Fibroblast of mammary gland (primary cell): Measurements from ENCODE around the gene PTPA.

Experiments used
- DNase-seq: peaks from one replicate; pipeline ENCODE4 v3.0.0-alpha.2; 2010; ENCODE audit warnings: low read depth
- H3K4me3 ChIP-seq: 2 replicates; pipeline ENCODE4 v1.5.1; 2011; ENCODE audit warnings: low read depth, mild to moderate bottlenecking, low read length, moderate library complexity; ENCODE audit not compliant: control insufficient read depth
- TF ChIP-seq, protein P1 (sequence below): conservative IDR thresholded peaks from 2 replicates; pipeline ENCODE4 v1.5.1; 2011; ENCODE audit warnings: low read depth, low read length, inconsistent platforms; ENCODE audit not compliant: control insufficient read depth, insufficient read depth

Gene PTPA

DNA sequence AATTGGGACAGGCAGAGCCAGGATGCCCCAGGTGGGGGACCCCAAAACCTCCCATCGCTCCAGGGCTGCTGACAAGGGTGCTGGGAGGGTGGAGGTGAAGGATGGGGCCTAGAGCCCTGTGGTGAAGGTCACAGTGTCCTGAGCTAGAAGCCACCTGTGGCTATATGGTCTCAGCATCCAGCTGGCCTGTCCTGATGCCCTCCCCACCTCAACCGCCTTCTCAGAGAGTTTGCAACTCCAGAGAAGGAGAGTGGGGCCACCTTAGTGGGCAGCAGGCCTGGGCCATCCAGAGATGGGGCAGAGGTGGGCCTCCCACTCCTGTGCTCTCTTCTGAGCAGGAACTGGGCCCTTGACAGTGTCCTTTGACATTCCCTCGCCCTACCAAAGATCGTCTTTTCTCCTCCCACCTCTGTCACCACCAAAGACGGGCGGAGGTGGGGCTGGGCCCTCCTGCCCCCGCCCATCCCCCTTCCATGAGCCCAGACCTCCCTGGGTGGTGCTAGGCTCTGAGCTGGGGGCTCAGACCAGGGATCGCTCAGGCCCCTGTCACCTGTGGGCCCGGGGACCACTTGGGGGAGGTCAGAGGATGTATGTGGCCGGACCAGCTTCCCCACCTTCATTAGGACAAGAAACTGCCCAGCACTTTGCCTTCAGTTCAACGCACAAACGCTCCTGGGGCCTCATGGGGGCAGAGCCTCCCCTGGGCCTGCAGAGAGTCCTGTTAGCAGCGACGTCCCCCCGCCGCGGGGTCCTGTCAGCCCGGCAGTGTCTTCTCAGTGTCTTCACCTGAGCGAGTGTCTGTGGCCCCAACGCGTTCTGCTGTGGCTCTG lies 40.3 kb upstream of the PTPA start:
- no peak overlapping the region for H3K4me3 ChIP-seq
- TF ChIP-seq, protein P1, sequence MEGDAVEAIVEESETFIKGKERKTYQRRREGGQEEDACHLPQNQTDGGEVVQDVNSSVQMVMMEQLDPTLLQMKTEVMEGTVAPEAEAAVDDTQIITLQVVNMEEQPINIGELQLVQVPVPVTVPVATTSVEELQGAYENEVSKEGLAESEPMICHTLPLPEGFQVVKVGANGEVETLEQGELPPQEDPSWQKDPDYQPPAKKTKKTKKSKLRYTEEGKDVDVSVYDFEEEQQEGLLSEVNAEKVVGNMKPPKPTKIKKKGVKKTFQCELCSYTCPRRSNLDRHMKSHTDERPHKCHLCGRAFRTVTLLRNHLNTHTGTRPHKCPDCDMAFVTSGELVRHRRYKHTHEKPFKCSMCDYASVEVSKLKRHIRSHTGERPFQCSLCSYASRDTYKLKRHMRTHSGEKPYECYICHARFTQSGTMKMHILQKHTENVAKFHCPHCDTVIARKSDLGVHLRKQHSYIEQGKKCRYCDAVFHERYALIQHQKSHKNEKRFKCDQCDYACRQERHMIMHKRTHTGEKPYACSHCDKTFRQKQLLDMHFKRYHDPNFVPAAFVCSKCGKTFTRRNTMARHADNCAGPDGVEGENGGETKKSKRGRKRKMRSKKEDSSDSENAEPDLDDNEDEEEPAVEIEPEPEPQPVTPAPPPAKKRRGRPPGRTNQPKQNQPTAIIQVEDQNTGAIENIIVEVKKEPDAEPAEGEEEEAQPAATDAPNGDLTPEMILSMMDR, result no peak
- no peak for DNase-seq

DNA sequence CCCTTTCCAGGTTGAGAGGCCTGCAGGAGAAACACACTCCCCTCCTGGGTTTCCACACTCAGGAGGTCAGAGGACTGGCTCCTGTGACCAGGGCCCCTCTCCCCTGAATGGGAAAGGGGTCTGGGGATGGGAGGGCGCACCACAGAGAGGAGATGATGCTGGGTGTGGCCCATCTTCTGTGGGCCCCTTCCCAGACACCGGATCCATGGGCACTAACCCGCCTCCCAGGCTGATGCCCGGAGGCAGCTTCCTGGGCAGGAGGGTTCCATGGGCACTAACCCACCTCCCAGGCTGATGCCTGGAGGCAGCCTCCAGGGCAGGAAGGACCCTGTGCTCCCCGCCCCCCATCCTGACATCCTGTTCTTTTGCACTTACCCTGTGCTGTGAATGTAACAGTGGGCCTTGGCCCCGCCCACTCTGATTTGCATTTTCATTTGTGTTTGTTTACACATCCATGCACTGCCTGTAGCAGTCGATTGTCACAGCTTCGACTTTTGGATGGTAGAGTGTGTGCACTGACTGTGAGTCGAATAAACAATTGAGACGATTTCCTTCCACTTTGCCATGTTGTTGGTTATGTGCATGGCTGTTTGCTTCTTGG lies 39.6 kb upstream of the PTPA start:
- TF ChIP-seq, protein P1, result no peak
- no peak for DNase-seq
- H3K4me3 ChIP-seq, result no peak overlapping the region

GRCh38 chr9:129072171-129072570 lies 39.0 kb upstream of the PTPA start:
- TF ChIP-seq, protein P1, result no peak
- H3K4me3 ChIP-seq, result no peak overlapping the region
- no peak for DNase-seq

DNA sequence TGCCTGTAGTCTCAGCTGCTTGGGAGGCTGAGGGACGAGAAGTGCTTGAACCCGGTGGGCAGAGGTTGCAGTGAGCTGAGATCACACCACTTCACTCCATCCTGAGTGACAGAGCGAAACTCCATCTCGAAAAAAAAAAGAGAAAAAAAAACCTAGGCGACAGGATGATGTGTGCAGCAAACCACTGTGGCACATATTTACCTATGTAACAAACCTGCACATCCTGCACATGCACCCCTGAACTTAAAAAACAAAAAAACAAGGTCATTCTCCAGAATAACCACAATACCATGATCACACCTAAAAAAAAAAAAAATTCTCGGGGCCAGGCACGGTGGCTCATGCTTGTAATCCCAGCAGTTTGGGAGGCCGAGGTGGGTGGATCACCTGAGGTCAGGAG lies 37.8 kb upstream of the PTPA start:
- TF ChIP-seq, protein P1, result no peak
- no peak for DNase-seq
- no peak overlapping the region for H3K4me3 ChIP-seq

DNA sequence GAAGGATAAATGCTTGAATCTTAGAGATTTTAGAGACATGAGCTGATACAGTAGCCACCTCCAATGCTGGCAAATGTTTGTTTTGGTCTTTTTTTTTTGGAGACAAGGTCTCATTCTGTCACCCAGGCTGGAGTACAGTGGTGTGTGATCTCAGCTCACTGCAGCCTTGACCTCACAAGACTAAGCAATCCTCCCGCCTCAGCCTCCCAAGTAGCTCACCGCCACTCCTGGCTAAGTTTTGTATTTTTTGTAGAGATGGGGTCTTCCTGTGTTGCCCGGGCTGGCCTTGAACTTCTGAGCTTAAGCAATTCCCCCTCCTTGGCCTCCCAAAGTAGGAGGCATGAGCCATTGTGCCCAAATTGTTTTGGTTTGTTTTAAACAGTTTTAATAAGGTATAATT lies 37.1 kb upstream of the PTPA start:
- no peak overlapping the region for H3K4me3 ChIP-seq
- TF ChIP-seq, protein P1, result no peak
- no peak for DNase-seq

DNA sequence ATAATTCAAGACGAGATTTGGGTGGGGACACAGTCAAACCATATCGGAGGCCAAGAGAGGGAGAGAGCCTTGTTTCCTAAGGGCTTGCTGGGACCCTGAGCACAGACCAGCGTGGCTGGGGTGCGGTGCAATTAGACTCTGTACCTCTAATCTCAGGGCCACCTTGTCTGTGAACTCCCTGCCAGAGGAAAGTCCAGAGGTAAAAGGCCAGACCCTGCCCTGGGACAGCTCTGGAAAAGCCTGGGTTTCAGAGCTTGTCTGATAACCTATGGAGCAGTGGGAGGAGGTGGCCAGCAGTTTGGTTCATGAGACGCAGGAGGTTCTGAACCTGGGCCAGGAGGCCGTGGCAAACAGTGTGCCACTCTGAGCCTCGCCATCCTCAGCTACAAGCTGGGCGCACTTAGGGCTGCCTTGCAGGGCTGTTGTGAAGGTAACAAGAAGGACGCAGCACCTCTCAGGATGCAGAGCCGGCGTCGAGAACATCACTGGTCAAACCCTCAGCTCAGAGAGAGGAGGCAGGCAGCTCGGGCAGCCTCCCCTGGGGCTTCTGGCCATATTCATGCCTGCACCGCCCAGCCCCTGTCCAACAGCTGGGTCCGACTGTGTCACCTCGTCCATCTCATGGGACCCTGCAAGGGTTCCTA lies 35.1 kb upstream of the PTPA start:
- no peak for DNase-seq
- TF ChIP-seq, protein P1, result no peak
- H3K4me3 ChIP-seq, result no peak overlapping the region
